GM23338 (cell line): ENCODE data around the gene RAB11FIP4. TPM values are rescaled to one million over a fixed set of nuclear protein-coding genes. Genes with fewer than 3 reads are reported as not detected.

Experiments used
- ATAC-seq: fragments of 200-7000 bp; cut with Tn5 transposase; 3 replicates; pipeline ENCODE4 v1.9.1; 2020
- DNase-seq: peaks from one replicate; pipeline ENCODE4 v3.0.0-alpha.2; 2015; ENCODE audit warnings: low spot score
- H2AFZ ChIP-seq: fragments of 200-600 bp; sonication (generic); 2 replicates; pipeline ENCODE4 v1.8.0; 2016; ENCODE audit warnings: antibody characterized with exemption, mild to moderate bottlenecking, moderate library complexity
- H3F3A ChIP-seq: fragments of 200-600 bp; sonication (generic); replicated peaks from 2 replicates; pipeline ENCODE4 v1.8.0; 2017; ENCODE audit warnings: antibody characterized with exemption, mixed run types, low read depth
- H3K27ac ChIP-seq: fragments of 200-600 bp; sonication (generic); 2 replicates; pipeline ENCODE4 v1.6.1; 2016; ENCODE audit warnings: low read depth
- H3K27me3 ChIP-seq: fragments of 200-600 bp; sonication (generic); 2 replicates; pipeline ENCODE4 v1.8.0; 2016; ENCODE audit warnings: mild to moderate bottlenecking, mixed run types, moderate library complexity; ENCODE audit not compliant: insufficient read depth
- H3K36me3 ChIP-seq: fragments of 200-600 bp; sonication (generic); 2 replicates; pipeline ENCODE4 v1.8.0; 2016; ENCODE audit warnings: mild to moderate bottlenecking; ENCODE audit not compliant: insufficient read depth
- H3K4me1 ChIP-seq: fragments of 200-600 bp; sonication (generic); 2 replicates; pipeline ENCODE4 v1.8.0; 2016; ENCODE audit warnings: mild to moderate bottlenecking, moderate library complexity; ENCODE audit not compliant: insufficient read depth
- H3K4me2 ChIP-seq: fragments of 200-600 bp; sonication (generic); 2 replicates; pipeline ENCODE4 v1.7.1; 2017; ENCODE audit warnings: mixed run types
- H3K4me3 ChIP-seq: fragments of 200-600 bp; sonication (generic); 2 replicates; pipeline ENCODE4 v1.6.1; 2016; ENCODE audit warnings: mixed run types
- H3K79me2 ChIP-seq: fragments of 200-600 bp; sonication (generic); replicated peaks from 2 replicates; pipeline ENCODE4 v1.8.0; 2017; ENCODE audit warnings: mild to moderate bottlenecking; ENCODE audit not compliant: insufficient read depth
- H3K9me2 ChIP-seq: fragments of 200-600 bp; sonication (generic); 2 replicates; pipeline ENCODE4 v1.8.0; 2017; ENCODE audit not compliant: insufficient read depth
- H4K20me1 ChIP-seq: fragments of 200-600 bp; sonication (generic); replicated peaks from 2 replicates; pipeline ENCODE4 v1.8.0; 2017; ENCODE audit warnings: mild to moderate bottlenecking; ENCODE audit not compliant: insufficient read depth
- H3K27ac Mint-ChIP-seq: 2 replicates; pipeline ENCODE4 v1.8.0; 2020; ENCODE audit warnings: inconsistent platforms, mild to moderate bottlenecking, moderate library complexity, mixed read lengths
- H3K27me3 Mint-ChIP-seq: 3 replicates; pipeline ENCODE4 v1.8.0; 2022; ENCODE audit warnings: low read depth, mild to moderate bottlenecking, moderate library complexity, mixed read lengths, inconsistent platforms; ENCODE audit not compliant: insufficient read depth, poor library complexity
- H3K36me3 Mint-ChIP-seq: 3 replicates; pipeline ENCODE4 v1.8.0; 2021; ENCODE audit warnings: low read depth, mild to moderate bottlenecking, inconsistent platforms, moderate library complexity, mixed read lengths
- H3K4me1 Mint-ChIP-seq: 3 replicates; pipeline ENCODE4 v1.8.0; 2020; ENCODE audit warnings: mild to moderate bottlenecking, inconsistent platforms, mixed read lengths
- H3K4me3 Mint-ChIP-seq: 3 replicates; pipeline ENCODE4 v1.8.0; 2021; ENCODE audit warnings: moderate library complexity, mild to moderate bottlenecking, inconsistent platforms, mixed read lengths
- H3K9me3 Mint-ChIP-seq: 3 replicates; pipeline ENCODE4 v1.8.0; 2020; ENCODE audit warnings: moderate library complexity, mild to moderate bottlenecking, inconsistent platforms, mixed read lengths
- CREB1 ChIP-seq: fragments of 250-450 bp; sonication (Bioruptor Pico); IDR thresholded peaks from 2 replicates; pipeline ENCODE4 v1.5.0; 2020; ENCODE audit warnings: low read depth, mild to moderate bottlenecking, moderate library complexity
- ETS1 ChIP-seq: IDR thresholded peaks from 2 replicates; pipeline ENCODE4 v1.6.1; 2016; ENCODE audit warnings: antibody characterized with exemption
- EZH2 ChIP-seq: fragments of 200-600 bp; sonication (generic); IDR thresholded peaks from one replicate; pipeline ENCODE4 v1.8.0; 2017; ENCODE audit warnings: antibody characterized with exemption, mild to moderate bottlenecking, low read depth; ENCODE audit not compliant: unreplicated experiment
- EZH2phosphoT487 ChIP-seq: fragments of 200-600 bp; sonication (generic); IDR thresholded peaks from one replicate; pipeline ENCODE4 v1.8.1; 2018; ENCODE audit warnings: antibody characterized with exemption; ENCODE audit not compliant: unreplicated experiment
- JUNB ChIP-seq: IDR thresholded peaks from one replicate; pipeline ENCODE4 v1.6.1; 2016; ENCODE audit warnings: antibody characterized with exemption; ENCODE audit not compliant: unreplicated experiment
- NANOG ChIP-seq: IDR thresholded peaks from 2 replicates; pipeline ENCODE4 v1.6.1; 2016; ENCODE audit warnings: antibody characterized with exemption, borderline replicate concordance
- POLR2AphosphoS5 ChIP-seq: IDR thresholded peaks from 2 replicates; pipeline ENCODE4 v1.6.1; 2016; ENCODE audit warnings: antibody characterized with exemption, low read depth
- REST ChIP-seq: IDR thresholded peaks from one replicate; pipeline ENCODE4 v1.6.1; 2018; ENCODE audit warnings: antibody characterized with exemption; ENCODE audit not compliant: unreplicated experiment
- STAT1 ChIP-seq: IDR thresholded peaks from one replicate; pipeline ENCODE4 v1.6.1; 2016; ENCODE audit warnings: antibody characterized with exemption; ENCODE audit not compliant: unreplicated experiment
- ZNF114 ChIP-seq: fragments of 250-450 bp; sonication (Bioruptor Pico); IDR thresholded peaks from 2 replicates; pipeline ENCODE4 v1.5.0; 2020; ENCODE audit warnings: mild to moderate bottlenecking, moderate library complexity
- ZNF331 ChIP-seq: fragments of 250-450 bp; sonication (Bioruptor Pico); IDR thresholded peaks from 2 replicates; pipeline ENCODE4 v1.5.0; 2020; ENCODE audit warnings: low read depth, mild to moderate bottlenecking, moderate library complexity
- polyA plus RNA-seq: library from polyadenylated mRNA; unstranded; fragments of >200 nt; fragmentation: Nextera tagmentation; extraction: Ambion mirVana; gene quantifications from 2 replicates; pipeline ENCODE4 v1.2.1, GENCODE V29; 2016
- total RNA-seq: library from RNA; depleted of rRNA; stranded (reverse); fragments of >200 nt; shearing (Covaris generic); gene quantifications from 2 replicates; pipeline ENCODE4 v1.2.3, GENCODE V29; 2014
- TF ChIP-seq, protein P1 (sequence below), 2 experiments: fragments of 200-600 bp in 1 of 2; sonication (generic) in 1 of 2; conservative IDR thresholded peaks; 2 replicates each; pipeline versions ENCODE4 v1.5.1 to v1.6.1; 2016 to 2017; ENCODE audit warnings: antibody characterized with exemption in 2 of 2, low read depth in 2 of 2, mild to moderate bottlenecking in 2 of 2, moderate library complexity in 1 of 2
- TF ChIP-seq, protein P2 (sequence below): fragments of 250-450 bp; sonication (Bioruptor Pico); IDR thresholded peaks from 2 replicates; pipeline ENCODE4 v1.5.0; 2020; ENCODE audit warnings: mild to moderate bottlenecking, moderate library complexity

The RAB11FIP4 gene
- total and polyA plus RNA-seq, 2 experiments from 2014 or later = 26.0 to 65.6 TPM

- no peak overlapping the region for H3K4me3 ChIP-seq
- H3K4me2 ChIP-seq = no peak overlapping the region
- peaks cover 9% of the 10 kb centered on the region for H3K27me3 Mint-ChIP-seq
- H3K9me2 ChIP-seq = no peaks in the 10 kb centered on the region
- no peaks in the 10 kb centered on the region for H3F3A ChIP-seq
- H3K79me2 ChIP-seq = no peaks in the 10 kb centered on the region
- DNase-seq (no peak), ATAC-seq (peak; percentile 46)
- no peaks in the 10 kb centered on the region; the same call in 2 of the 3 replicates for H3K9me3 Mint-ChIP-seq
- peaks cover 12% of the 10 kb centered on the region for H3K4me1 Mint-ChIP-seq
- H3K27ac ChIP-seq = no peak overlapping the region
- peaks cover 4% of the 10 kb centered on the region; the same call in 1 of the 2 replicates for H3K4me1 ChIP-seq
- no peaks in the 10 kb centered on the region for H3K36me3 ChIP-seq
- no peaks in the 10 kb centered on the region for H4K20me1 ChIP-seq
- H3K27ac Mint-ChIP-seq = no peak overlapping the region
- H2AFZ ChIP-seq = no peak overlapping the region
- H3K36me3 Mint-ChIP-seq = no peaks in the 10 kb centered on the region
- no peak for TF ChIP-seq EZH2
- TF ChIP-seq EZH2phosphoT487 = no peak
- TF ChIP-seq ETS1 = no peak
- TF ChIP-seq JUNB = no peak
- TF ChIP-seq POLR2AphosphoS5 = no peak
- no peak for TF ChIP-seq REST
- TF ChIP-seq ZNF331 (CRISPR knock-in tag) = no peak
- TF ChIP-seq, protein P1, sequence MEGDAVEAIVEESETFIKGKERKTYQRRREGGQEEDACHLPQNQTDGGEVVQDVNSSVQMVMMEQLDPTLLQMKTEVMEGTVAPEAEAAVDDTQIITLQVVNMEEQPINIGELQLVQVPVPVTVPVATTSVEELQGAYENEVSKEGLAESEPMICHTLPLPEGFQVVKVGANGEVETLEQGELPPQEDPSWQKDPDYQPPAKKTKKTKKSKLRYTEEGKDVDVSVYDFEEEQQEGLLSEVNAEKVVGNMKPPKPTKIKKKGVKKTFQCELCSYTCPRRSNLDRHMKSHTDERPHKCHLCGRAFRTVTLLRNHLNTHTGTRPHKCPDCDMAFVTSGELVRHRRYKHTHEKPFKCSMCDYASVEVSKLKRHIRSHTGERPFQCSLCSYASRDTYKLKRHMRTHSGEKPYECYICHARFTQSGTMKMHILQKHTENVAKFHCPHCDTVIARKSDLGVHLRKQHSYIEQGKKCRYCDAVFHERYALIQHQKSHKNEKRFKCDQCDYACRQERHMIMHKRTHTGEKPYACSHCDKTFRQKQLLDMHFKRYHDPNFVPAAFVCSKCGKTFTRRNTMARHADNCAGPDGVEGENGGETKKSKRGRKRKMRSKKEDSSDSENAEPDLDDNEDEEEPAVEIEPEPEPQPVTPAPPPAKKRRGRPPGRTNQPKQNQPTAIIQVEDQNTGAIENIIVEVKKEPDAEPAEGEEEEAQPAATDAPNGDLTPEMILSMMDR (conservative IDR thresholded peaks at IDR 0.05; ENCODE audit: low read depth in 2 of 2) = no peak
- no peak for TF ChIP-seq ZNF114 (CRISPR knock-in tag)
- TF ChIP-seq NANOG = no peak
- TF ChIP-seq, protein P2, sequence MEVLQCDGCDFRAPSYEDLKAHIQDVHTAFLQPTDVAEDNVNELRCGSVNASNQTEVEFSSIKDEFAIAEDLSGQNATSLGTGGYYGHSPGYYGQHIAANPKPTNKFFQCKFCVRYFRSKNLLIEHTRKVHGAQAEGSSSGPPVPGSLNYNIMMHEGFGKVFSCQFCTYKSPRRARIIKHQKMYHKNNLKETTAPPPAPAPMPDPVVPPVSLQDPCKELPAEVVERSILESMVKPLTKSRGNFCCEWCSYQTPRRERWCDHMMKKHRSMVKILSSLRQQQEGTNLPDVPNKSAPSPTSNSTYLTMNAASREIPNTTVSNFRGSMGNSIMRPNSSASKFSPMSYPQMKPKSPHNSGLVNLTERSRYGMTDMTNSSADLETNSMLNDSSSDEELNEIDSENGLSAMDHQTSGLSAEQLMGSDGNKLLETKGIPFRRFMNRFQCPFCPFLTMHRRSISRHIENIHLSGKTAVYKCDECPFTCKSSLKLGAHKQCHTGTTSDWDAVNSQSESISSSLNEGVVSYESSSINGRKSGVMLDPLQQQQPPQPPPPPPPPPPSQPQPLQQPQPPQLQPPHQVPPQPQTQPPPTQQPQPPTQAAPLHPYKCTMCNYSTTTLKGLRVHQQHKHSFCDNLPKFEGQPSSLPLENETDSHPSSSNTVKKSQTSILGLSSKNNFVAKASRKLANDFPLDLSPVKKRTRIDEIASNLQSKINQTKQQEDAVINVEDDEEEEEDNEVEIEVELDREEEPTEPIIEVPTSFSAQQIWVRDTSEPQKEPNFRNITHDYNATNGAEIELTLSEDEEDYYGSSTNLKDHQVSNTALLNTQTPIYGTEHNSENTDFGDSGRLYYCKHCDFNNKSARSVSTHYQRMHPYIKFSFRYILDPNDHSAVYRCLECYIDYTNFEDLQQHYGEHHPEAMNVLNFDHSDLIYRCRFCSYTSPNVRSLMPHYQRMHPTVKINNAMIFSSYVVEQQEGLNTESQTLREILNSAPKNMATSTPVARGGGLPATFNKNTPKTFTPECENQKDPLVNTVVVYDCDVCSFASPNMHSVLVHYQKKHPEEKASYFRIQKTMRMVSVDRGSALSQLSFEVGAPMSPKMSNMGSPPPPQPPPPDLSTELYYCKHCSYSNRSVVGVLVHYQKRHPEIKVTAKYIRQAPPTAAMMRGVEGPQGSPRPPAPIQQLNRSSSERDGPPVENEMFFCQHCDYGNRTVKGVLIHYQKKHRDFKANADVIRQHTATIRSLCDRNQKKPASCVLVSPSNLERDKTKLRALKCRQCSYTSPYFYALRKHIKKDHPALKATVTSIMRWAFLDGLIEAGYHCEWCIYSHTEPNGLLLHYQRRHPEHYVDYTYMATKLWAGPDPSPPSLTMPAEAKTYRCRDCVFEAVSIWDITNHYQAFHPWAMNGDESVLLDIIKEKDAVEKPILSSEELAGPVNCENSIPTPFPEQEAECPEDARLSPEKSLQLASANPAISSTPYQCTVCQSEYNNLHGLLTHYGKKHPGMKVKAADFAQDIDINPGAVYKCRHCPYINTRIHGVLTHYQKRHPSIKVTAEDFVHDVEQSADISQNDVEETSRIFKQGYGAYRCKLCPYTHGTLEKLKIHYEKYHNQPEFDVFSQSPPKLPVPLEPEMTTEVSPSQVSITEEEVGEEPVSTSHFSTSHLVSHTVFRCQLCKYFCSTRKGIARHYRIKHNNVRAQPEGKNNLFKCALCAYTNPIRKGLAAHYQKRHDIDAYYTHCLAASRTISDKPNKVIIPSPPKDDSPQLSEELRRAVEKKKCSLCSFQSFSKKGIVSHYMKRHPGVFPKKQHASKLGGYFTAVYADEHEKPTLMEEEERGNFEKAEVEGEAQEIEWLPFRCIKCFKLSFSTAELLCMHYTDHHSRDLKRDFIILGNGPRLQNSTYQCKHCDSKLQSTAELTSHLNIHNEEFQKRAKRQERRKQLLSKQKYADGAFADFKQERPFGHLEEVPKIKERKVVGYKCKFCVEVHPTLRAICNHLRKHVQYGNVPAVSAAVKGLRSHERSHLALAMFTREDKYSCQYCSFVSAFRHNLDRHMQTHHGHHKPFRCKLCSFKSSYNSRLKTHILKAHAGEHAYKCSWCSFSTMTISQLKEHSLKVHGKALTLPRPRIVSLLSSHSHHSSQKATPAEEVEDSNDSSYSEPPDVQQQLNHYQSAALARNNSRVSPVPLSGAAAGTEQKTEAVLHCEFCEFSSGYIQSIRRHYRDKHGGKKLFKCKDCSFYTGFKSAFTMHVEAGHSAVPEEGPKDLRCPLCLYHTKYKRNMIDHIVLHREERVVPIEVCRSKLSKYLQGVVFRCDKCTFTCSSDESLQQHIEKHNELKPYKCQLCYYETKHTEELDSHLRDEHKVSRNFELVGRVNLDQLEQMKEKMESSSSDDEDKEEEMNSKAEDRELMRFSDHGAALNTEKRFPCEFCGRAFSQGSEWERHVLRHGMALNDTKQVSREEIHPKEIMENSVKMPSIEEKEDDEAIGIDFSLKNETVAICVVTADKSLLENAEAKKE (CRISPR knock-in tag) = no peak
- TF ChIP-seq CREB1 (CRISPR knock-in tag) = no peak
- no peak for TF ChIP-seq STAT1
- H3K27me3 ChIP-seq = no peaks in the 10 kb centered on the region
- no peak overlapping the region for H3K4me3 Mint-ChIP-seq
Observed at GRCh38 chr17:31457391-31458234, 66.1 kb downstream of the RAB11FIP4 start.
